NAMALWA (cell line): ENCODE data around the gene CASP5.
"Not testable (repeated sequence)": the region's sequence is repeated elsewhere in the genome, so short reads cannot be mapped to it uniquely, and the experiment has no call there.

ENCODE experiments used
- DNase-seq: peaks from one replicate; pipeline ENCODE4 v3.0.0-alpha.2; 2015; ENCODE audit warnings: low spot score

The CASP5 gene

GRCh38 chr11:105023003-105023402 lies at the start of gene CASP5:
Gene CASP5, minus strand, starts transcription at chr11:105023168. Its CDS starts 32 bp downstream, at chr11:105023136.
- no peak for DNase-seq

- not testable (repeated sequence) for DNase-seq
These were observed 49.1 kb upstream of the CASP5 start for GRCh38 chr11:105072080-105072479.

DNA sequence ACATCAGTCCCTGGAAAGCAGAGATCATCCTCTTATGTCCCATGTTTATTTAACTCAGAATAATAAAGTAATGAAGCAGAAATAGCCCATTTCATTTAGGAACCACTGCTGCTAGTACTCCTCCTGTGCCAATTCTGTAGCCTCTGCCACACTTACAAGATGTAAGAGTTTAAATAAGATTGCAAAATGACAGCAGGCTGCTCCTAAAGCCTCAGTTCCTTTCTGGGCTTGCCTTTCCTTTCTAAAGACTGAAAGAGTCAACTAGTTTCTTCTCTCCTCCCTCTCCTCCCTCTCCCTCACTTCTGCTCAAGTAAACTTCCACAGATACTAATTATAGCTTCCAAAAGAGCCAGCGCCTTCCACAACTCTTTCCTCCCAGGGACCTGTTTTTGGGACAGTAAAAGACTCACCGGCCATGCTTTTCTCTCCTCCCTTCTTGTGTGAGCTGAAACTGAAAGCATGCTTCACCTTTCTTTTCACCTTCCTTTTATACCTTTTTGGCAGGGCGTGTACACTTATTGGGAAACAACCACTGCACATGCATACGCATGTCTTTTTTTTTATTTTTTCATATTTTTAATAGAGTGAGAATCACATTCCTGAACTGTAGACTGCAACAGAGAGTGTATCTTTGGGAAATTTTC lies 48.2 kb upstream of the CASP5 start:
- no peak for DNase-seq

DNA sequence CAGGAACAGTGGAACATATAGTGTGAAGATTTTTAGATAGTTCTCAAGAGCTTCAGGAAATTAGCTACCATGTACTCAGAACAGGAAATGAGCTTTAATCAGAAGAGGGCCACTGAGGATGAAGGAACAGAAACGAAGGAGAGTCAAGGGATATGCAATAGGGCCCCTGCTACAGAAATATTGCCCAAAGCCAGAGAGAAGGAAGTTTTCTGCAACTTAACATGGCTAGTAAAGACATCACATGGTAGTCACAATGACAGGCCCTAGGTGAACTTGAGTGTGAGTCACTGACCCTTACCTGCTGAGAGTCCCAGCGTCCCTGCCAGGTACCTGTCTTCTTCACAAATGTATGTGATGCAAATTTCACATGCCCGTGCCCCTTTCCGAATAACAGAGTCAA lies 47.3 kb upstream of the CASP5 start:
- DNase-seq, result no peak

DNA sequence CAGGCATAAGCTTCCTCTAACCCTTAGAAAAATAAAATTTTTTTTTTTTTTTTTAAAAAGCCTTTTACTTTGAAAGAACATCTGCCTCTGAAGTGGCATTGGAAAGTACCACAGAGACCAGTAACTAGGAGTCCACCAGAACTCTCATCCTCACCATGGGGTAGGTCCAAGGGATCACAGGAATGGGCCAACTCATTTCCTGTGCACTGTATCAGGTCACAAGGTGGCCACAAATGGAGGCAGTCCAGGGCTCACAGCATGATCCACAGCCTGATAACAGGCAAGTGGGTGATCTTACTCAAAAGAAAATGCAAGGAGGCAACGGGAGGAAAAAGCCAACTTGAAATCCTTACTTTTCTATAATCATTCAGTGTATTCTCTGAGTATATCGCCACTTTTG lies 46.8 kb upstream of the CASP5 start:
- not testable (repeated sequence) for DNase-seq

DNA sequence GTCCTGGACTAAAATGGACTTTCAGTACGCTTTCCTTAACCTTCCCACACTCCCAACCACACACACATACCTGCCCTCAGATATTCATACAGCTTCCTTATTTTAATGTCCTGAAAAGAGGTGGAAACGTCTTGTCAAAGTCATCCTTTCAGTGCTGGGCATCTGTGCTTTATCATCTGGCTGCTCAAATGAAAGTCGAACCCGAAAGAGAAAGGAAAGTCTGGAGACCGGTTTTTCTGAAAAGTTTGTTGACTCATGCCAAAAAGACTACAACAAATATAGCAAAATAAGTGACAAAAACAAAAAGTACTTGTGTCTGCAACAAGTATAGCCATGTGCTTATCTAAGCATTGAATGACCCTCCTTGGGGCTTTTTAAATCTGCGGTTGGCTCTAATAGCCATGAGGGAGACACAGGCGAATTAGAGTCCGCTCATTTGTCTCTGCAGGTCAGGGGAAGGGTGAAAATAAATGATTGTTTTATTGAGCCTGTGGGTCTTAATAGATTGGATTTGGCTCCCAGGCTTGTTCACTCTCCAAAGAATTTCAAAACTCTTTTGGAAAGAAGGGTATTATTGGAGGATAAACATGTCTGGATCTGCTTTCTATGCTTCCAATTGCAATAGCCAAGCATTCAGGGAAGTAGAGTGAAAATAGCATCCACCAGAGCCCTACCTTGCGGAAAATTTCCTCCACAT lies 40.4 kb upstream of the CASP5 start:
- DNase-seq, result not testable (repeated sequence)

DNA sequence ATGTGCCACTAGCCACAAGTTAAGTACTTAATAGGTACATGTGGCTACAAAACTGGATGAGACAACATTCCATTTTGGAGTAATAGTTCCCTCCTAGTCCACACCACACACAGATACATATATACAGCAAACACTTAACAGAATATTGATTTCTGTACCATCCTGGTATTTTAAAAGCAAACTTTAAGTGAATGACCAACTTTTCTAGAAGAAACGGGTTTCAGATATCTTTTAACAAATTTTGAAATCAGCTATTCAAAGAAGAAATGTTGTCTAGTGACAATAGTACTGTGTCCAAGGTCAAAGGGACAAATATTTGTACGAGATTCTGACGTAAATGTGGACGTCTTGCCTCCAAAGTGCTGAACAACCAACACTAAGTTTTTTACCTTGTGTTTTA lies 34.5 kb upstream of the CASP5 start:
- DNase-seq, result no peak

DNA sequence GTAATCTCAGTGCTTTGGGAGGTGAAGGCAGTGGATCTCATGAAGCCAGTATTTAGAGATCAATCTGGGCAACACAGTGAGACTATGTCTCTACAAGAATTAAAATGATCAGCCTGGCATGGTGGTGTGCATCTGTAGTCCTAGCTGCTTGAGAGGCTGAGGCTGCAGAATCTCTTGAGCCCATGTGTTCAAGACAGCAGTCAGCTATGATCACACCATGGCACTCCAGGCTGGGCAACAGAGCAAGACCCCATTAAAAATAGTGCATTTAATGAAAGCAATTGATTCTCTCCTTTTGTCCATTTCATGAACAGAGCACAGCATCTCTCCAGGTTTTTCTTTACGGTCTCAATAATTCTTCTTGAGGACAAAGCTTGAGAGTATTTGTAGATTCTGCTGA lies 33.5 kb upstream of the CASP5 start:
- no peak for DNase-seq

DNA sequence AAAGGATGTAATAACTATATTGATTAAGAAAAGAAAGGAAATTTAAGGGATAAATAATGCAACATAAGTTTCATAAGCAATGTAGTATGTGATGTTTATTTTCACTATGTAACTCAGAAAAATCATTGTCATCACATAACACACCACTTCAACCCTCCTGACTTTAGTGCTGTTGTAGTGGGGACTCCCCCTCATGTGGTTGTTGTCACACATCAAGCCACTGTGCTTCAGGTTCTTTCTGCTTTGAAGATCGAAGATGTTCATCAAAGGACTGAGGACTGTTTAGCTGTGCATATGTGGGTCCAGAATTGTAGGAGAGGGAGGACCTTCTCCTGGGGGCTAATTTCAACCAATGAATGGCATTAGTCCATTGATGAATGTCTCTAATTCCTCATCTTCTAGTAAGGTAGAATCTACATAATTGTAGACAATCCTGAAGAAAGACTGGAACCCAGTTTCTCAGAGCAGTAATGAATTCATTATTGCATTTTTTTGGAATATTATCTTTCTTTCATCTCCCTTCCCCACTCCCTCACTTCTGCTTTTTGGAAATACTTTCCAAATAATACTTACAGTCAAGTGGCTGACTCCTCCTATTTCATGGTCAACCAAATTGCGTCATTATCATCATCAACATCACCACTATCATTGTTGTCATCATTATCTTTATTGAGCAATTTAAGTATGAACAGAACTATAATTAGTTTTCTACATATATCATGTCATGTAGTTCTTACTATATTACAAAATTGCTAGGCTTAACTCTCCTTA lies 31.9 kb upstream of the CASP5 start:
- DNase-seq, result no peak

DNA sequence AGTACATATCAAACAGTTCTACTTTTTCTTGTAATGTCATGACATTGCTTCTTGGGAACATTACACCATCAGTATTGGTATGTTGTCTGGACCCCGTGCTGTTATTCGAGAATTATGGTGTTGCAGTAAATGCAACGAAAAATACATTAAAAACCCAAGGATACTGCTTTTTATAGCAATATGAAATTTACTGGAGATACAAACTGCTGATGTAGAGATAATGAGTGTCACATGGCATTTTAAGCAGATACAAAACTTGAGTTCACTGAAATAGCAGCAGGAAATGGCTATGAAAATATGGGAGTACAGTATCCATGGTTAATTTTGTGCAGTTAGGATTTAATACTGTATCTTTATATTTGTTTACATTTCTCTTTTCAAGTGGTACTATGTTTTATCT lies 29.5 kb upstream of the CASP5 start:
- no peak for DNase-seq

DNA sequence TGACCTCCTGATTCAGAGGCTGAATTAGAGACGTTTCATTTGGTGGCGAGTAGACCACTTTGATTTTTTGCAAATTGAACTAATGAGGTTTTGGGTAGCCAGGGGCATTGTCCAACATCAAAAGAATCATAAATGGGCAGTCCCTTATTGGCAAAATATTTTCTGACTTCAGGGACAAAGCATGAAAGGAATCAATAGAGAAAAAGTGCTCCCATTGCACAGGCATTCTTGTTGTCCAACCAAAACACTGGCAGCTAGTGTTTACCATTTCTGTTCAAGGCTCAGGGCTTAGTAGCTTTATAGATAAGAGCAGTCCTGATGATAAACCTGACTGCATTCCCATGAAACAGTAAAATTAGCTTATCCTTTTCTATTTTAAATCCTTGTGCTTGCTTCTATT lies 28.6 kb upstream of the CASP5 start:
- no peak for DNase-seq

GRCh38 chr11:105049481-105049880 lies 26.5 kb upstream of the CASP5 start:
- DNase-seq, result no peak

- no peak for DNase-seq
These were observed 24.1 kb upstream of the CASP5 start for GRCh38 chr11:105046898-105047579.

GRCh38 chr11:105045676-105046296 lies 22.8 kb upstream of the CASP5 start:
- no peak for DNase-seq

DNA sequence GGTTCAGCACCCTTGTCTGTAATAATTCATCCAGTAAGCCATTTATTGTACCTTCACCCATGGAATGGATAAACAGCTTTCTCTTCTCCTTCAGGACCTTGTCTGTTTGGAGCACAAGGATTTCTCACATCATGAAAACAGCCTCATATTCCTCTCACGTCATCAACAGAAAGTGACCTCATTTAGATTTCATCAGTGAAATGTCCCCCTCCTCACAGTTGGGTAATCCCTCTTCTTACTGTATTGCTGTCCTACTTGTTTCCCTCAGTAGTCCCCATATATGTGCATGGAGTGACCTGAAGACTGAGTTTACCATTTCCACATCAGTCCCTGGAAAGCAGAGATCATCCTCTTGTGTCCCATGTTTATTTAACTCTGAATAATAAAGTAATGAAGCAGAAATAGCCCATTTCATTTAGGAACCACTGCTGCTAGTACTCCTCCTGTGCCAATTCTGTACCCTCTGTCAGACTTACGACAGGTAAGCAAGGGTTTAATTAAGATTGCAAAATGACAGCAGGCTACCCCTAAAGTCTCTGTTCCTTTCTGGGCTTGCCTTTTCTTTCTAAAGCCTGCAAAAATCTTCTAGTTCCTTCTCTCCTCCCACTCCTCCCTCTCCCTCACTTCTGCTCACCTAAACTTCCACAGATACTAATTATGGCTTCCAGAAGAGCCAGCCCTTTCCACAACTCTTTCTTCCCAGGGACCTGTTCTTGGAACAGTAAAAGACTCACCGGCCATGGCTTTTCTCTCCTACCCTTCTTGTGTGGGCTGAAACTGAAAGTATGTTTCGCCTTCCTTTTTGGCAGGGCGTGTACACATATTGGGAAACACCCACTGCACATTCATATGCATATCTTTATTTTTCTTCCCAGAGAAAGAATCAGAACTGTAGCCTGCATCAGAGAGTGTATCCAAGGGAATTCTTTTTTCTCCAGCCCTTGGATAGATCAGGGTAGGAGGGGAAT lies 21.9 kb upstream of the CASP5 start, which contains the start of gene CARD16:
Gene CARD16 (minus strand): TSS at position 779 of the 968 bp plus-strand sequence. CDS start 38 bp downstream, at position 741.
- DNase-seq, result peak; percentile 65

DNA sequence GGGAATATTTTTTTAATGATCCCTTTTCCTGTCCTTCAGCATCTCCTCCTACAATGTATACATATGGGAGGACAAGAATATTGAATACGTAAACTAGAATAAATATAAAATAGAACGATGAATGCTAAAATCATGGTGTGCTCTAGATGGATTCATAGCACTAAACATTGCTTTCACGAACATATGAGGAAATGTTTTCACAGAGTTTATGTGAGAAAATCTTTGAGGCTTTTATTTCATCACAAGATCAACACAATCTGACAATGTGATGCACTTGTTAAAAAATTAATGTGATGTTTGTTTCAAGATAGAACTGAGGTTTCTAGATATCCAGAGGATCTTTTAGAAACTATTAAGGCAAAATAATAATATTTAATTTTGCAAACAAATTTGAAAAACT lies 19.2 kb upstream of the CASP5 start:
- no peak for DNase-seq

DNA sequence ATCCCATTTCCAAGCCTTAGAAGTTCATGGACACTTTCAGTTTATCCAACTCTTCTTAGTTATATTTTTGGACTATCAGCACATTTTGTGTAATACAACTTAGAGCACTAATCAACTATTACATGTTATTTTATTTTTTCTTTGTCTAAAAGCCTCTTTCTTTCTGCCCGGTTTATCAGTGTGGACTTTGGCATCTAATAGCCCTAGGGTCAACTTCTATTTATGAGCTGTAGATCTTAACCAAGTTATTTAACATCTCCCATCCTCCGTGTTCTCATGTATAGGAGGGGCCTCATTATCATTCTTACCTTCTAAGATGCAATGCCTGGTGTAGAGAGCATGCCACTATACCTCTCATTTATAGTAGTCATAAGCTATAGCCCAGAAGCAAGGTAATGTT lies 17.7 kb upstream of the CASP5 start:
- no peak for DNase-seq

- peak; percentile 65 for DNase-seq
These were observed 12.0 kb upstream of the CASP5 start, which contains the start of gene CASP1 for GRCh38 chr11:105034813-105035620. Gene CASP1, minus strand, starts transcription at chr11:105035144. Its CDS starts 31 bp downstream, at chr11:105035113.

DNA sequence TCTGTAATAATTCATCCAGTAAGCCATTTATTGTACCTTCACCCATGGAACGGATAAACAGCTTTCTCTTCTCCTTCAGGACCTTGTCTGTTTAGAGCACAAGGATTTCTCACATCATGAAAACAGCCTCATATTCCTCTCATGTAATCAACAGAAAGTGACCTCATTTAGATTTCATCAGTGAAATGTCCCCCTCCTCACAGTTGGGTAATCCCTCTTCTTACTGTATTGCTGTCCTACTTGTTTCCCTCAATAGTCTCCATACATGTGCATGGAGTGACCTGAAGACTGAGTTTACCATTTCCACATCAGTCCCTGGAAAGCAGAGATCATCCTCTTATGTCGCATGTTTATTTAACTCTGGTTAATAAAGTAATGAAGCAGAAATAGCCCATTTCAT lies 11.4 kb upstream of the CASP5 start:
- DNase-seq, result not testable (repeated sequence)

- no peak for DNase-seq
These were observed 10.8 kb upstream of the CASP5 start for GRCh38 chr11:105033781-105034180.
